Left ventricle myocardium inferior (tissue), 1 donor: ENCODE measurements around the gene CDK5RAP3. TPM values are rescaled to one million over a fixed set of nuclear protein-coding genes. Genes with fewer than 3 reads are reported as not detected.
"Not testable (repeated sequence)": the region's sequence is repeated elsewhere in the genome, so short reads cannot be mapped to it uniquely, and the experiment has no call there.

Experiments used
- DNase-seq: peaks from one replicate; pipeline ENCODE4 v3.0.0-alpha.2; 2020
- H3K27ac ChIP-seq: fragments of 200-600 bp; replicated peaks from 2 replicates; pipeline ENCODE4 v1.8.0; 2021
- H3K27me3 ChIP-seq: fragments of 200-600 bp; 2 replicates; pipeline ENCODE4 v1.8.0; 2021; ENCODE audit warnings: low read depth
- H3K36me3 ChIP-seq: fragments of 200-600 bp; 2 replicates; pipeline ENCODE4 v1.8.0; 2021
- H3K4me1 ChIP-seq: fragments of 200-600 bp; 2 replicates; pipeline ENCODE4 v1.8.0; 2021
- H3K4me3 ChIP-seq: fragments of 200-600 bp; 2 replicates; pipeline ENCODE4 v1.8.0; 2021; ENCODE audit warnings: mild to moderate bottlenecking, moderate library complexity
- H3K9me3 ChIP-seq: fragments of 200-600 bp; replicated peaks from 2 replicates; pipeline ENCODE4 v1.8.0; 2021
- CTCF ChIP-seq: fragments of 200-600 bp; IDR thresholded peaks from 2 replicates; pipeline ENCODE4 v1.8.0; 2021; ENCODE audit warnings: antibody characterized with exemption, mild to moderate bottlenecking, borderline replicate concordance
- intact Hi-C: fragments of 100-400 bp; cut with micrococcal nuclease; formaldehyde crosslinking; loops from one replicate; pipeline ENCODE4 v1.11.0; 2022
- total RNA-seq: library from RNA; stranded (reverse); fragmentation: NEBNext Ultra II Directional; extraction: Animal tissue kit (Norgen Biotek cat#: 25700); gene quantifications from one replicate; pipeline ENCODE4 v1.2.1, GENCODE V29; 2021
- donor health status: DM: no; HTN: yes; CAD: no; lungs with severe emphysema.

The CDK5RAP3 gene
- total RNA-seq, 1 donor from 2014 or later, result 50.1 TPM

GRCh38 chr17:47996201-47996600 lies 25.3 kb downstream of the CDK5RAP3 start:
- Histone ChIP-seq H3K4me1 (peaks cover 17% of the 10 kb centered on the region), H3K4me3 (no peak overlapping the region), H3K36me3 (no peaks in the 10 kb centered on the region), H3K27ac (no peak overlapping the region), H3K9me3 (no peaks in the 10 kb centered on the region), H3K27me3 (peaks cover 3% of the 10 kb centered on the region)
- no peak for TF ChIP-seq CTCF
- DNase-seq, result no peak
- intact Hi-C loops, result no loop called here

- Histone ChIP-seq H3K27ac (no peak overlapping the region), H3K36me3 (no peaks in the 10 kb centered on the region), H3K4me3 (no peak overlapping the region), H3K27me3 (peaks cover 3% of the 10 kb centered on the region), H3K4me1 (peaks cover 18% of the 10 kb centered on the region), H3K9me3 (no peaks in the 10 kb centered on the region)
- no peak for DNase-seq
- intact Hi-C loops, result no loop called here
- TF ChIP-seq CTCF, result no peak
Observed at GRCh38 chr17:47997586-47997985, 26.7 kb downstream of the CDK5RAP3 start.

GRCh38 chr17:47998044-47998443 lies 27.1 kb downstream of the CDK5RAP3 start:
- no peak for DNase-seq
- peaks cover 18% of the 10 kb centered on the region for H3K4me1 ChIP-seq
- no peak for TF ChIP-seq CTCF
- H3K27me3 ChIP-seq, result peaks cover 3% of the 10 kb centered on the region
- H3K4me3 ChIP-seq, result no peak overlapping the region
- H3K27ac ChIP-seq, result no peak overlapping the region
- intact Hi-C loops, result no loop called here
- no peaks in the 10 kb centered on the region for H3K36me3 ChIP-seq
- no peaks in the 10 kb centered on the region for H3K9me3 ChIP-seq

- no peaks in the 10 kb centered on the region for H3K36me3 ChIP-seq
- H3K4me1 ChIP-seq, result peaks cover 13% of the 10 kb centered on the region
- intact Hi-C loops, result no loop called here
- H3K27ac ChIP-seq, result no peak overlapping the region
- no peak overlapping the region for H3K4me3 ChIP-seq
- H3K27me3 ChIP-seq, result peaks cover 3% of the 10 kb centered on the region
- no peak for TF ChIP-seq CTCF
- DNase-seq, result no peak
- no peaks in the 10 kb centered on the region for H3K9me3 ChIP-seq
Observed at GRCh38 chr17:47999582-47999981, 28.7 kb downstream of the CDK5RAP3 start.

GRCh38 chr17:48001197-48001596 lies 30.3 kb downstream of the CDK5RAP3 start:
- Histone ChIP-seq H3K27me3 (no peaks in the 10 kb centered on the region), H3K9me3 (no peaks in the 10 kb centered on the region), H3K27ac (no peak overlapping the region), H3K4me1 (peaks cover 13% of the 10 kb centered on the region), H3K36me3 (no peaks in the 10 kb centered on the region), H3K4me3 (no peak overlapping the region)
- no peak for DNase-seq
- TF ChIP-seq CTCF, result no peak
- intact Hi-C loops, result no loop called here

- H3K4me1 ChIP-seq, result peaks cover 13% of the 10 kb centered on the region
Observed at GRCh38 chr17:48001657-48002056, 30.7 kb downstream of the CDK5RAP3 start.

More at GRCh38 chr17:48001657-48002056, 30.7 kb downstream of the CDK5RAP3 start:
- H3K27me3 ChIP-seq, intact Hi-C loops, H3K36me3 ChIP-seq, H3K9me3 ChIP-seq, H3K4me3 ChIP-seq, DNase-seq: not testable (repeated sequence)
- peak overlapping the region; percentile 61 for H3K27ac ChIP-seq
